ENCODE data around the gene PSMC4.

DNA sequence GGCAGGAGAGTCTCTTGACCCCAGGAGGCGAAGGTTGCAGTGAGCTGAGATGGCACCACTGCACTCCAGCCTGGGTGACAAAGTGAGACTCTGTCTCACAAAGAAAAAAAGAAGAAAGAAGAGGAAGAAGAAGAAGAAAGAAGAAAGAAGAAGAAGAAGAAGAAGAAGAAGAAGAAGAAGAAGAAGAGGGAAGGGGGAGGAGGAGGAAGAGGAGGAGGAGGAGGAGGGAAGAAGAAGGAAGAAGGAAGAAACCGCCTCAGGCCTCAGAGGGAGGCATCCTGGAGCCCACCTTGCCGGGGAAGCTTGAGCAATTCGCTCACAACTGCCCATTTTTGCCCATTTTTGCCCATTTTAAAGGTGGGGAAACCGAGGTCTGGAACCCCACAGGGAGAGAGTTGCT lies 46.0 kb upstream of the PSMC4 start:
- TF ChIP-seq, protein P1, sequence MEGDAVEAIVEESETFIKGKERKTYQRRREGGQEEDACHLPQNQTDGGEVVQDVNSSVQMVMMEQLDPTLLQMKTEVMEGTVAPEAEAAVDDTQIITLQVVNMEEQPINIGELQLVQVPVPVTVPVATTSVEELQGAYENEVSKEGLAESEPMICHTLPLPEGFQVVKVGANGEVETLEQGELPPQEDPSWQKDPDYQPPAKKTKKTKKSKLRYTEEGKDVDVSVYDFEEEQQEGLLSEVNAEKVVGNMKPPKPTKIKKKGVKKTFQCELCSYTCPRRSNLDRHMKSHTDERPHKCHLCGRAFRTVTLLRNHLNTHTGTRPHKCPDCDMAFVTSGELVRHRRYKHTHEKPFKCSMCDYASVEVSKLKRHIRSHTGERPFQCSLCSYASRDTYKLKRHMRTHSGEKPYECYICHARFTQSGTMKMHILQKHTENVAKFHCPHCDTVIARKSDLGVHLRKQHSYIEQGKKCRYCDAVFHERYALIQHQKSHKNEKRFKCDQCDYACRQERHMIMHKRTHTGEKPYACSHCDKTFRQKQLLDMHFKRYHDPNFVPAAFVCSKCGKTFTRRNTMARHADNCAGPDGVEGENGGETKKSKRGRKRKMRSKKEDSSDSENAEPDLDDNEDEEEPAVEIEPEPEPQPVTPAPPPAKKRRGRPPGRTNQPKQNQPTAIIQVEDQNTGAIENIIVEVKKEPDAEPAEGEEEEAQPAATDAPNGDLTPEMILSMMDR (IDR thresholded peaks at IDR 0.05): no peak
- TF ChIP-seq POLR2A (IDR thresholded peaks at IDR 0.05): no peak
- TF ChIP-seq POLR2AphosphoS5 (IDR thresholded peaks at IDR 0.05): no peak
